NCI-H1417 treated with DMSO at 0.1 percent for 48 hours (cell line): ENCODE results near the gene CD37.
"Not testable (repeated sequence)": the region's sequence is repeated elsewhere in the genome, so short reads cannot be mapped to it uniquely, and the experiment has no call there.

Experiments used
- DNase-seq: peaks from one replicate; lab custom pipeline; 2025; lab: John Stamatoyannopoulos, UW

Gene CD37

GRCh38 chr19:49347835-49348234, 12.6 kb downstream of the CD37 start:
- no peak for DNase-seq

GRCh38 chr19:49348305-49349189, 13.3 kb downstream of the CD37 start:
- DNase-seq, result no peak

DNA sequence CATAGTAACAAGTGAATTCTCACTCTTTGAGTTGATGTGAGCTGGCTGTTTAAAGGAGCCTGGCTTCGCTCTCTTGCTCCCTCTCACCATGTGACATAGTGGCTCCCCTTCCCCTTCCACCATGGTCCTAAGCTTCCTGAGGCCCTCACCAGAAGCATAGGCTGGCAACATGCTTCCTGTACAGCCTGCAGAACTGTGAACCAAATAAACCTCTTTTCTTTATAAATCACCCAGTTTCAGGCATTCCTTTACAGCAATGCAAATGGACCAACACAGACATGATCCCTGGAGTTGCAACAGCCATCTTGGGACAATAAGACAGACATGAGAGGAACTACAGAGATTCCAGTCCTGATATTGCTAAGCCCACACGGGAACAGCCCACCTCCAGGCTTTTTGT, 14.4 kb downstream of the CD37 start:
- no peak for DNase-seq

GRCh38 chr19:49355909-49356353, 20.7 kb downstream of the CD37 start:
- no peak for DNase-seq

GRCh38 chr19:49356382-49356781, 21.2 kb downstream of the CD37 start:
- no peak for DNase-seq

DNA sequence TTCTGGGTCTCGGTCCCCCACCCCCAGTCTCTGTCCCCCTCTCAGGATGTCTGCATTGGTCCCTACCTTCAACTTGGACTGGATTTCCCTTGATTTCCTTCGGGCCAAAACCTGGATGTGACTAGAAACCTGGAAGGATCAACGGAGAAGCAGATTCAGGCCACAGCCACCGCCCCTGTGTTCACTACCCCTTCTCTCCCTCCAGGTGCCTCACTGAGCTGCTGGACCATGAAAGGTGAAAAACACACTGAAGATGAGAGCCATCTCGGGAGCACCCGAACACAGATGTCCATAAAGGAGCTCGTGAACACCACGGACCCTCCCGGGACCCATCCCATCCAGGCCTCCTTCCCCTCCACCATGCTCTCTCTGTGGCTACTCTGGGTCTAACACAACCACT, 22.0 kb downstream of the CD37 start:
- DNase-seq, result no peak

DNA sequence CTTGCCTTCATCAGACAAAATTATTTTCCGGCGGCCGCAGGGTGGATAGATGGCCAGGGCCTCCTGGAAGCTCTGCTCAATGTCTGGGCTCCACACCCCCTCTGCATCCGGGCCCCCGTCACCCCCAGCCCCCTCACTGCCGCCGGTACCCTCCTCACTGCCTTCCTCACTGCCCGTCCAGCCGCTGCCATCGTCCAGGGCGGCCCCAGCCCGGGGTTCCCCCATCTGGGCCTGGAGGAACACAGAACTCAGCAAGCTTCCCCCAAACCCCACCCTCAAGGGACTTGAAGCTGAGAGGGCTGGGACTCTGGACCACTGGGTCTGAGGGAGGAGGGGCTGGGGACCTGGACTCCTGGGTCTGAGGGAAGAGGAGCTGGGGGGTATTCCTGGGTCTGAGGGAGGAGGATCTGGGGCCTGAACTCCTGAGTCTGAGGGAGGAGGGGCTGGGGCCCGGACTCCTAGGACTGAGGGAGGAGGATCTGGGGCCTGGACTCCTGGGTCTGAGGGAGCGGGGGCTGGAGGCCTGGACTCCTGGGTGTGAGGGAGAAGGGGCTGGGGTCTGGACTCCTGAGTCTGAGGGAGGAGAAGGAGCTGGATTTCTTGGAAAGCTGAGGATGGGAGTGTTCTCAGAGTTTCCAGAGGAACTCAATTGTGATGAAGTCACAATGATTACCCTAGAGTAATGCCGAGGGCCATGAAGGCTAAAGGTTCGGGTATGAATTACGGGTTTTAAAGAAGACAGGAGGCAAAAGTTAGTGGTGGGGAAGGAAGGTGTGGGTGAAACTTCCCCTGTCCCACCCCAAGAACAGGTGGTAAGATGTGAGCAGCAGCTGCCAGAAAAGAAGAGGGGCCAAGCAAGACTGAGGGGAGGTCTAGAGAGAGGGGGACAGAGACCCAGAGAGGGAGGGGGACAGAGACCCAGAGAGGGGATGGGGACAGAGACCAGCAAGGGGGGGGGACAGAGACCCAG, 24.9 kb downstream of the CD37 start:
- no peak for DNase-seq

- DNase-seq, result no peak
These were observed 26.3 kb downstream of the CD37 start for GRCh38 chr19:49361438-49362047.

- DNase-seq, result no peak
These were observed 27.1 kb downstream of the CD37 start, which contains the start of gene TEAD2 for GRCh38 chr19:49362048-49362928. TEAD2 (minus strand) TSS chr19:49362416; CDS start chr19:49360075, 2,341 bp downstream.

GRCh38 chr19:49362929-49363267, 27.7 kb downstream of the CD37 start:
- DNase-seq, result no peak

DNA sequence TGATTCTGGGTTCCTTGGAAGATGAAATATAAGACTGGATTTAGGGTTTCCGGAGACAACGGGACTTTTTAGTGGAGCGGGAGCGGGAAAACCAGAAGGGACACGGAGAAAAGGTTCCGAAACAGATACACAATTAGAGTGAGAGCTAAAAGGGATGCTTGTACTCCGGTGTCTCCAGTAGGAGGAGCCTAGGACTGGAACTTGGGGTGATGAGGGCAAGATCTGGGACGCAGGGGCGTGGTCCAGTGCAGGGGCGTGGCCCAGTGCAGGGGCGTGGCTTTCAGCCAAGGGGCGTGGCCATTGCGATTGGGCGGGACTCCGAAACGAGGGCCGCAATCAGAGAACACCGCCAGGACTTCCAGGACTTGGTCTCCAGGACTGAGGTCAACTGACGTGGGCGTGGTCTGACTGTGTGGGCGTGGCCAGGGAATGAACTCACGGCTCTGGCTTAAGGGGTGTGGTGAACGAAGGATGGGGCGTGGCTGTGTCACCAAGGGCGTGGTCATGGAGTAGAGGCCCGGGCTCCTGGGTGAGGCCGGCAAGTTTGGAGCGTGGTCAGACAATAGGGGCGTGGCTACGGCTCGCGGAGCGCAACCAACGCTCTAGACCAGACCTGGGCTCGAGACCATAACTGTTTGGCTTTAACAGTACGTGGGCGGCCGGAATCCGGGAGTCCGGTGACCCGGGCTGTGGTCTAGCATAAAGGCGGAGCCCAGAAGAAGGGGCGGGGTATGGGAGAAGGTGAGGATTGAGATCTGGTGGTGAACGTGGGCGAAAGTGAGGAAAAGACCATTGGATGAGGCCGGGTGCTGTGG, 28.3 kb downstream of the CD37 start, which contains the start of gene DKKL1:
TSS of gene DKKL1 (plus strand) at position 610 of the 815 bp plus-strand sequence. CDS start at position 732, 122 bp downstream.
- no peak for DNase-seq

DNA sequence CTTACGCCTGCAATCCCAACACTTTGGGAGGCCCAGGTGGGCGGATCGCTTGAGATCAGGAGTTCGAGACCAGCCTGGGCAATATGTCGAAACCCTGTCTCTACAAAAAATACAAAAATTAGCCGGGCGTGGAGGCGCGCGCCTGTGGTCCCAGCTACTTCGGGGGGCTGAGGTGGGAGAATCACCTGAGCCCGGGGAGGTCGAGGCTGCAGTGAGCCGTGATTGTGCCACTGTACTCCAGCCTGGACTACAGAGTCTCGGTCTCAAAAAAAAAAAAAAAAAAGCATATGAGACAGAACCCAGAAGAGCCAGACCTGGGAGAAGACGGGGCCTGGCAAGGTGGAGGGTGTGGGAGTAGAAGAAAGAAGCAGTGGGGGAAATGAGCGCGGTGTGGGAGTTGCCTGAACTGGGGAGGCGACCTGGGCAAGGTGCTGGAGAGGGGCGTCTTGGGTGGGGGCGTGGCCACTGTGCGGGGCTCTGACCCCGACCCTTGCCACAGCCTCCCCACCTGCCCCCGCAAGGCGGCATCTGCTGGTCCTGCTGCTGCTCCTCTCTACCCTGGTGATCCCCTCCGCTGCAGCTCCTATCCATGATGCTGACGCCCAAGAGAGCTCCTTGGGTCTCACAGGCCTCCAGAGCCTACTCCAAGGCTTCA, 29.0 kb downstream of the CD37 start:
- no peak for DNase-seq

DNA sequence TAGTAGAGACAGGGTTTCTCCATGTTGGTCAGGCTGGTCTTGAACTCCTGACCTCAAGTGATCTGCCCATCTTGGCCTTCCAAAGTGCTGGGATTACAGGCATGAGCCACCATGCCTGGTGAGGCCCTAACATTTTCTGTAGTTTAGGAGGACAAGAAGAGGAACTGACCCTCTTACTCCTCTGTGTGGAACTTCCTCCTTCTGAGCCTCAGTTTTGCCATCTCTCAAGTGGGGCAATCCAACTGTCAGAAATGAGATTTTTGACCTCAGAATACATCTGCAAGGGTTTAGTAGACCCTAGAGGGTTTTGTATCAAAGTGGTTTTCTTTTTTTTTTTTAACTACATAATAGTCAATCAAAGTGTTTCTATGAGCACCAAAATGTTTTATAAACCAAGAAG, 30.9 kb downstream of the CD37 start:
- no peak for DNase-seq

DNA sequence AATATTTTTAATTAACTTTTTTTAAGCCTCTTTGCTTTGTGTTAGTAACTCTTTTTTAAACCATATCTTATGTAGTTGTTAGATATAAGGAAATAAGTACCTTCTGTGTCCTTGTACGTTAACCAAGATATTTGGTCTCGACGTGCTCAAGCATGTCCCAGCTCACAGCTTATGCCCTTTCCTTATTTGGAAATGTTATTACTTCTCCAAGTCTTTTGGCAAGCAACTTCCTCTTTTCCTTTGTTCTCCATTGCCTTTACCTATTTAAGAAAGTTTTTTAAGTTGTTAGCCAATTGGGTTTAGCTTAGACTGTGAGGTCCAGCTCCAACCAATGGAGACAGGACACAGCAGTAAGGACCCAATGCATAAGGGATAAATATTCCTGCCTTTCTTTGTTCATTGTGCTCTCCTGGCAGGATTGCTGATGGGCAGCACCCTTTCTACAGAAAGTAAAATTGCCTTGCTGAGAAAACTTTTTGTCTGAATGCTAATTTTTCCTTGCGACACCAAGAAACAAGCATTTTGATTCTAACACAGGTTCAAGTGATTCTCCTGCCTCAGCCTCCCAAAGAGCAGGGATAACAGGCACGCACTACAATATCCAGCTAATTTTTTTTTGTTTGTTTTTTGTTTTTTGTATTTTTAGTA, 33.6 kb downstream of the CD37 start:
- DNase-seq, result no peak

DNA sequence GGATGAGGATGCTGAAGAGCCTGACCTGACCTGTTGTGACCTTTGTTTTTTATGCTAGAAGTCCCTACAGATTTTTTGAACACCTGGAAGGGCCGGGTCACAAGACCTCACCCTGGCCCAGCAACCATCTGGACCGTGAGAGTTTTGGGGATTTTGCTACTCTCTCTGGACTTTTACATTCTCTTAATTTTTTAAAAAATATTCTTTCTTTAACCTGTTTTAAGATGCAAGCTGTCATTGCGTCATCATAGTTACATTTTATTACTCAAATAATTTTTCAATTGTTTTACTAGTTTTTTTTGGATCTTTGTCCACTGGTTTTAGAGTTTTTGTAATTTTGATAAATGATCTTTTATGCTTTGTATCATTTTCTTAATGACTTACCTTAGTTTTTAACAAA, 36.0 kb downstream of the CD37 start:
- no peak for DNase-seq

- not testable (repeated sequence) for DNase-seq
These were observed 38.0 kb downstream of the CD37 start for GRCh38 chr19:49373174-49373573.

DNA sequence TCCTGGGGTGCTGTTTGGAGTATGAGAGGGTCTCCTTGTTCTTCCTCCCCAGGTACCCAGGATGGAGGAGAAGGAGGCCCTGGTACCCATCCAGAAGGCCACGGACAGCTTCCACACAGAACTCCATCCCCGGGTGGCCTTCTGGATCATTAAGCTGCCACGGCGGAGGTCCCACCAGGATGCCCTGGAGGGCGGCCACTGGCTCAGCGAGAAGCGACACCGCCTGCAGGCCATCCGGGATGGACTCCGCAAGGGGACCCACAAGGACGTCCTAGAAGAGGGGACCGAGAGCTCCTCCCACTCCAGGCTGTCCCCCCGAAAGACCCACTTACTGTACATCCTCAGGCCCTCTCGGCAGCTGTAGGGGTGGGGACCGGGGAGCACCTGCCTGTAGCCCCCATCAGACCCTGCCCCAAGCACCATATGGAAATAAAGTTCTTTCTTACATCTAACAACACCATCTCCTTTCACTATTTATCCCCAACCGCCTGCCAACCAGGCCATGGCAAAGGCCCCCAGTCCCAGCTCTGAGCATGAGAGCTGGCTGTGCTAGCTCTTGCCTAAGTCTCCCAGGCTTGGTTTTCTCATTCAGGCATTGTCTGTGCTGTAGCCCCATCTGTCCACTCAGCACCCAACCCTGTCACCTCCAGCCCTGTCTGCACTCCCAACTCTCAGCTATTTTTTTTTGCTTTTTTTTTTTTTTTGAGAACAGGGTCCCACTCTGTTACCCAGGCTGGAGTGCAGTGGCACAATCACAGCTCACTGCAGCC, 39.6 kb downstream of the CD37 start:
- no peak for DNase-seq

DNA sequence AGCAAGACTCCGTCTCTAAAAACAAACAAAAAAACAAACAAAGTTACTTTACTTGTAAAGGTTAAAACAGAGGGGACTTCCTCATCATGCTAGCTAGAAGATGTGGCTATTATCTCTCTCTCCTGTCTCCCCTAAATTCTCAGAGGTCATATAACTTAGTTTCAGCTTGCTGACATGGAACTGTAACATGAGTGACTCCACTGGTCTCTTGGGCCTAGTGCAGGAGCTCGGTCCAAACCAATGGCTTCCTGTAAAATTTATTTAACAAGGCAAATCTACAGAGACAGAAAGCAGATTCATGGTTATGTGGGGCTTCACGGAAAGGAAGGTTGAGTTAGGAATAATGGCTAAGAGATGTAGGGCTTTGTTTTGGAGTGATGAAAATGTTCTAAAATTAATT, 43.3 kb downstream of the CD37 start:
- DNase-seq, result no peak
